ENCODE measurements around the gene WWOX. TPM values are rescaled to one million over a fixed set of nuclear protein-coding genes. Genes with fewer than 3 reads are reported as not detected.

Gene WWOX
- total RNA-seq, 1 donor from 2014 or later, result 18.6 TPM

DNA sequence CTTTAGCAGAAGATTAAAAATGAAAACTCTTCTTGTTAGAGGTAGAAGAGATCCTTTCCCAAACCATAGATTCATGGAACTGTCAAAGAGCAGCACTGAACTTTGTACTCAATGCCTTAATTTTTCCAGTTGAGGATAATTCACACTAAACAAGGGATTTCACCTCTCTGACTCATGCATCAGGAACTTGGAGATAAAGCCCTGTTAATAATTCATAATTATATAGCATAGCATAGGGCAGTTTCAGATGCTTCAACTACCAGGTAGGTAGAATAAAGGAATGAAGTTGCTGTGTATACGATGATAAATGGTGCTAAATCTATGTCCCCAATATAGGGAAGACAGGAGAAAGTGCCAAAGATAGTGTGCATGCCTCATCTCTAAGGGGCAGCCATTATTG, 1050.7 kb downstream of the WWOX start:
- DNase-seq (ENCODE audit: low spot score), result no peak
- Mint-ChIP-seq H3K4me3 (ENCODE audit: unreplicated experiment) (no peak overlapping the region), H3K27me3 (ENCODE audit: unreplicated experiment) (peaks cover 1% of the 10 kb centered on the region), H3K27ac (ENCODE audit: unreplicated experiment) (no peak overlapping the region), H3K4me1 (ENCODE audit: unreplicated experiment) (peaks cover 25% of the 10 kb centered on the region), H3K36me3 (ENCODE audit: low read depth, unreplicated experiment) (no peaks in the 10 kb centered on the region), H3K9me3 (ENCODE audit: unreplicated experiment) (no peaks in the 10 kb centered on the region)
- TF ChIP-seq, protein P1, sequence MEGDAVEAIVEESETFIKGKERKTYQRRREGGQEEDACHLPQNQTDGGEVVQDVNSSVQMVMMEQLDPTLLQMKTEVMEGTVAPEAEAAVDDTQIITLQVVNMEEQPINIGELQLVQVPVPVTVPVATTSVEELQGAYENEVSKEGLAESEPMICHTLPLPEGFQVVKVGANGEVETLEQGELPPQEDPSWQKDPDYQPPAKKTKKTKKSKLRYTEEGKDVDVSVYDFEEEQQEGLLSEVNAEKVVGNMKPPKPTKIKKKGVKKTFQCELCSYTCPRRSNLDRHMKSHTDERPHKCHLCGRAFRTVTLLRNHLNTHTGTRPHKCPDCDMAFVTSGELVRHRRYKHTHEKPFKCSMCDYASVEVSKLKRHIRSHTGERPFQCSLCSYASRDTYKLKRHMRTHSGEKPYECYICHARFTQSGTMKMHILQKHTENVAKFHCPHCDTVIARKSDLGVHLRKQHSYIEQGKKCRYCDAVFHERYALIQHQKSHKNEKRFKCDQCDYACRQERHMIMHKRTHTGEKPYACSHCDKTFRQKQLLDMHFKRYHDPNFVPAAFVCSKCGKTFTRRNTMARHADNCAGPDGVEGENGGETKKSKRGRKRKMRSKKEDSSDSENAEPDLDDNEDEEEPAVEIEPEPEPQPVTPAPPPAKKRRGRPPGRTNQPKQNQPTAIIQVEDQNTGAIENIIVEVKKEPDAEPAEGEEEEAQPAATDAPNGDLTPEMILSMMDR (IDR thresholded peaks at IDR 0.05; ENCODE audit: unreplicated experiment), result no peak

DNA sequence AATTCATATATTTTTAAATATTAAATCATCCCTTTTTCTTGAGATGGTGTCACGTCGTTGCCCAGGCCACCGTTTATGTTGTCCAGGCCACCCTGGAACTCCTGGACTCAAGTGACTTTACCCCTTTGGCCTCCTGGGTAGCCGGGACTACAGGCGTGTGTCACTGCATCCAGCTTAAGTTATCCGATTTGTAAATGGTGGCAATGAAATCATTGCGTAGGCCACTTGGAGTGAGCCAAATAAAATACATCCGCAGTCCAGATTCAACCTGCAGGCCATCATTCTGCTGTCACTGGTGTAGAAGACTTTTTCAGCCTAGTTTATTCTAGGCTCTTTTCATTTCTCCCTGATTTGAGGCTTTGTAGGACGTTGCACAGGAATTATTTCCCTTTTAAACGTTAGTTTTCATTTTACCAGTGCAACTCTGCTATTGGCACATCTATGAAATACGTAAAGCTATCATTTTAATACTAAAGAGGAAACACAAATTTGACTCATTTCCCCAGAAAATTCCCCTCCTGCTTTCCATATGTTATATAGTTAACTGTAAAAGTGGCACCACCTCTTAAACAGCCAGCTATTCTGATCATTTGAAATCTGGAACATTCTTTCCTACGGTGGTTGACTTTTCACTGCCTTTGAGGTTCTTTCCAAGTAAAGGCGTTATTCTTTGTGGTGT, 1051.3 kb downstream of the WWOX start:
- H3K4me3 Mint-ChIP-seq (ENCODE audit: unreplicated experiment), result no peak overlapping the region
- no peak for DNase-seq (ENCODE audit: low spot score)
- H3K27ac Mint-ChIP-seq (ENCODE audit: unreplicated experiment), result no peak overlapping the region
- H3K27me3 Mint-ChIP-seq (ENCODE audit: unreplicated experiment), result peaks cover 1% of the 10 kb centered on the region
- H3K36me3 Mint-ChIP-seq (ENCODE audit: low read depth, unreplicated experiment), result no peaks in the 10 kb centered on the region
- H3K9me3 Mint-ChIP-seq (ENCODE audit: unreplicated experiment), result no peaks in the 10 kb centered on the region
- H3K4me1 Mint-ChIP-seq (ENCODE audit: unreplicated experiment), result peaks cover 25% of the 10 kb centered on the region
- TF ChIP-seq, protein P1 (IDR thresholded peaks at IDR 0.05; ENCODE audit: unreplicated experiment), result no peak

DNA sequence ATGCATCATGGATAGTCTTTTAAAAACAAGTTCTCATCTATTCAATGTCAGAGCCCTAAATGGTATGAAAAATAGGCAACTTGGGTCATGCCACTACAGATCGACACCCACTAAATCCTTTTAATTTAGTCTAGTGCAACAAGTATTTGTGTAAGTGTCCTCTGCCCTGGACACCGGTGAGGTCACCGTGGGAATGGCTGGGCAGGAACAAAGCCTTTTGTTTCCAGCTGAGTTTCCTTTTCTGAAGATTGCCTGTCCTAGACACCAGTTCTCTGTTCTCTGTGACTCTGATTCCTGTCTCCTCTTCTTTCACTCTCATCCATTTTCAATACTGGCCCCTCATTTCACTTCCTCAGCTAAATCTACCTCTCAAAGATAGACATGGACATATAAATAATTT, 1054.6 kb downstream of the WWOX start:
- peak overlapping the region; percentile 90 for H3K27ac Mint-ChIP-seq (ENCODE audit: unreplicated experiment)
- no peak overlapping the region for H3K4me3 Mint-ChIP-seq (ENCODE audit: unreplicated experiment)
- H3K4me1 Mint-ChIP-seq (ENCODE audit: unreplicated experiment), result peaks cover 28% of the 10 kb centered on the region
- H3K27me3 Mint-ChIP-seq (ENCODE audit: unreplicated experiment), result peaks cover 1% of the 10 kb centered on the region
- no peak for DNase-seq (ENCODE audit: low spot score)
- TF ChIP-seq, protein P1 (IDR thresholded peaks at IDR 0.05; ENCODE audit: unreplicated experiment), result no peak
- H3K9me3 Mint-ChIP-seq (ENCODE audit: unreplicated experiment), result no peaks in the 10 kb centered on the region
- no peaks in the 10 kb centered on the region for H3K36me3 Mint-ChIP-seq (ENCODE audit: low read depth, unreplicated experiment)

DNA sequence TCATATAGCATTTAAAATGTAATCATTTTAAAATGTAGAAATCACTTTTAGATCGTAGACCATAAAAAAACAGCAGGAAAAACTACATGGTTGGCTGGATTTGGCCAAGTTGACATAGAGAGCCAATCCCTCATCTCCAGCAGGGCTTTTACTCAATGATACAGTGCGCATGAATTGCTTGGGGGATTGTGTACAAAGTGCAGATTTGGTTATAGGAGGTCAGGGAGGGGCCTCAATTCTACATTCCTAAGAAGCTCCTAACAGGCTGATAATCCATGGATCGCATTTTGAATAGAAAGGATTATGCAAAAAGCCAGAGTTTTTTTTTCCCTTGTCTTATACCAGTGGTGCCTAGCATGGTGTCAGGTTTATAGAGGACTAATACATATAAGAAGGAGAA, 1056.0 kb downstream of the WWOX start:
- no peaks in the 10 kb centered on the region for H3K36me3 Mint-ChIP-seq (ENCODE audit: low read depth, unreplicated experiment)

DNA sequence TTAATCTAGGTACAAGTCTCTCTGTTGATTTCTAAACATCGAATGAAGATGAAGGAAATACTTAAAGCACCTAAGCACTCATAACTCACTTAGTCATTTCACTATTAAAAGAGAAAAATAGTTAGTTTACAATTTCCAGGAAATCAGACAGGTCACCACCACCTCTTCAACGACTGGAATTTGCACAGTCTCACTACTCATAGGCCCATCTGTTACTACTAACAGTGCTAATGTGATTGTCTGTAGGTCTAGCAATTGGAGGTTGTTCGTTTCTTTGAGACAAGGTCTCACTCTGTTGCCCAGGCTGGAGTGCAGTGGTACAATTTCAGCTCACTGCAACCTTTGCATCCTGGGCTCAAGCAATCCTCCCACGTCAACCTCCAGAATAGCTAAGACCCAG, 1056.5 kb downstream of the WWOX start:
- H3K27ac Mint-ChIP-seq (ENCODE audit: unreplicated experiment), result no peak overlapping the region
- peaks cover 28% of the 10 kb centered on the region for H3K4me1 Mint-ChIP-seq (ENCODE audit: unreplicated experiment)
- no peaks in the 10 kb centered on the region for H3K9me3 Mint-ChIP-seq (ENCODE audit: unreplicated experiment)
- no peak overlapping the region for H3K4me3 Mint-ChIP-seq (ENCODE audit: unreplicated experiment)
- no peaks in the 10 kb centered on the region for H3K36me3 Mint-ChIP-seq (ENCODE audit: low read depth, unreplicated experiment)
- no peaks in the 10 kb centered on the region for H3K27me3 Mint-ChIP-seq (ENCODE audit: unreplicated experiment)
- DNase-seq (ENCODE audit: low spot score), result no peak
- TF ChIP-seq, protein P1 (IDR thresholded peaks at IDR 0.05; ENCODE audit: unreplicated experiment), result no peak

More for the DNA sequence above, 1056.0 kb downstream of the WWOX start:
- H3K27ac Mint-ChIP-seq (ENCODE audit: unreplicated experiment), result no peak overlapping the region
- TF ChIP-seq, protein P1 (IDR thresholded peaks at IDR 0.05; ENCODE audit: unreplicated experiment), result no peak
- DNase-seq (ENCODE audit: low spot score), result no peak
- H3K4me1 Mint-ChIP-seq (ENCODE audit: unreplicated experiment), result peaks cover 28% of the 10 kb centered on the region
- H3K27me3 Mint-ChIP-seq (ENCODE audit: unreplicated experiment), result peaks cover 1% of the 10 kb centered on the region
- no peak overlapping the region for H3K4me3 Mint-ChIP-seq (ENCODE audit: unreplicated experiment)
- H3K9me3 Mint-ChIP-seq (ENCODE audit: unreplicated experiment), result no peaks in the 10 kb centered on the region
